Erythroblast (primary cell): ENCODE results near the gene ING3.

ENCODE experiments used
- GATA1 ChIP-seq: IDR thresholded peaks from 2 replicates; pipeline ENCODE4 v1.6.1; 2011; ENCODE audit warnings: low read depth, mild to moderate bottlenecking, control low read depth, low read length, moderate library complexity
- POLR2A ChIP-seq: IDR thresholded peaks from 2 replicates; pipeline ENCODE4 v1.6.1; 2011; ENCODE audit warnings: mild to moderate bottlenecking, low read length

DNA sequence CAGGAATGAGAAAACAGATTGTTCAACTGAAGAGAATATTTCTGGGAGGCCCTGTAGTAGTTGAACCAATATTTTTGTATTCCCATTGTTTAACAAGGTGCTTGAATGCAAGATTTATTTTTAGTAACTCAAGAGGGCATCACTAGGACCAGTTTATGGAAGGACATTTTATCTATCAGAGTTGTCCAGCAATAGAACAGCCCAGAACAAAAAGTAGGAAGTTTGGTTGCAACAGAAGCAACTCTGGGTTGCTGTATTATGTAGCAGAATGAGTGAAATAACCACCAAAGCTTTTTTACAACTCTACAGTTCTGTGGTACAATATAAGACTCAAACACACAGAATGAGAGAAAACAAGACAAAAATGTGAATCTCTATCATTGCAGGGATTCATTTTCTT is 72.6 kb downstream of the ING3 start:
- TF ChIP-seq POLR2A = no peak
- TF ChIP-seq GATA1 = no peak
